ENCODE results near the gene LTF. TPM values are rescaled to one million over a fixed set of nuclear protein-coding genes. Genes with fewer than 3 reads are reported as not detected.
A peak's percentile ranks its signal among the peaks of the same experiment; 100 is the strongest.
"Not testable (repeated sequence)": the region's sequence is repeated elsewhere in the genome, so short reads cannot be mapped to it uniquely, and the experiment has no call there.

LTF gene
- polyA plus RNA-seq, 6 donors from 2014 or later, result 2.5 TPM; not detected in 5

GRCh38 chr3:46433841-46434240 lies 30.9 kb downstream of the LTF start:
- peaks cover 4 to 12% (median 12%) of the 10 kb centered on the region in 3 donors for H3K4me1 Mint-ChIP-seq
- DNase-seq (no peak), ATAC-seq (ENCODE audit: low read depth in 2 of 2) (no peak)
- peaks cover 9 to 23% of the 10 kb centered on the region in 2 donors for H3K36me3 Mint-ChIP-seq
- H3K4me3 Mint-ChIP-seq, result no peak overlapping the region
- no peak overlapping the region for H3K27ac Mint-ChIP-seq
- H3K27me3 Mint-ChIP-seq, result peaks cover 0 to 8% (median 0%) of the 10 kb centered on the region in 3 donors
- peaks cover 10 to 29% (median 20%) of the 10 kb centered on the region in 7 donors for H3K9me3 Mint-ChIP-seq

DNA sequence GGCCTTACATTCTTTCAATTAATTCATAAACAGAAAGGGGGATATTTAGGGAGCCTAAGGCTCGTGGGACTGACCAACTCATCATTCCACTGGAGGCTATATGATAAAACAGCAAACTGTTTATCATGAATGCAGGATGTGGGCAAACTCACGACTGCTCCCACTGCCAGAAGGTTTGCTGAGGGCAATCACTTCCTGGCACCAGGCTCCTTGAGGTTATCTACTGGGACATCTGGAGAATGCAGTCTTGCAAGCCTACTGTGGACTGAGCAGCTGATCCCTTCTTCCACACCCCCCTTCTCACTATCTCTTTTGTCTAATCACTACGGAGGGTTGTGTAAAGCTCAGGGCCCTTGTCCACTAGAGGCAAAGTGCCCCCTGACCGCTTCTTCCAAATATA lies 31.6 kb downstream of the LTF start:
- H3K27ac Mint-ChIP-seq; H3K4me3 Mint-ChIP-seq; H3K27me3 Mint-ChIP-seq; ATAC-seq (ENCODE audit: low read depth in 2 of 2); DNase-seq; H3K4me1 Mint-ChIP-seq: not testable (repeated sequence)
- Mint-ChIP-seq H3K9me3 (peaks cover 10 to 29% (median 20%) of the 10 kb centered on the region in 7 donors), H3K36me3 (peaks cover 9 to 23% of the 10 kb centered on the region in 2 donors)

GRCh38 chr3:46431905-46432304 lies 32.8 kb downstream of the LTF start:
- DNase-seq; ATAC-seq (ENCODE audit: low read depth in 2 of 2); H3K4me1 Mint-ChIP-seq; H3K27me3 Mint-ChIP-seq; H3K27ac Mint-ChIP-seq: not testable (repeated sequence)
- H3K9me3 Mint-ChIP-seq, result peaks cover 10 to 29% (median 20%) of the 10 kb centered on the region in 7 donors
- peaks cover 9 to 23% of the 10 kb centered on the region in 2 donors for H3K36me3 Mint-ChIP-seq
- H3K4me3 Mint-ChIP-seq, result peak overlapping the region in 1 of 8 donors; percentile 18

DNA sequence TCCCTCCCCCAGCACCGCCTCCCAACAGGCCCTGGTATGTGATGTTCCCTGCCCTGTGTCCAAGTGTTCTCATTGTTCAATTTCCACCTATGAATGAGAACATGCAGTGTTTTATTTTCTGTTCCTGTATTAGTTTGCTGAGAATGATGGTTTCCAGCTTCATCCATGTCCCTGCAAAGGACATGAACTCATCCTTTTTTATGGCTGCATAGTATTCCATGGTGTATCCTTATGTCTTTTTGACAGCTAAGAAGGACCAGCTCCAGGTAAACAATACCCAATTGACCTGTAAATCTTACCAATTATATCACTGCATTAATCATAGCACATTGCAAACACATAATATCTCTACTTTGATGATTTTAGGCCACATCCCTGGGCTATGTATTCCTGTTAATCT lies 33.8 kb downstream of the LTF start:
- H3K9me3 Mint-ChIP-seq, result peaks cover 10 to 29% (median 20%) of the 10 kb centered on the region in 7 donors
- H3K36me3 Mint-ChIP-seq, result peaks cover 9 to 23% of the 10 kb centered on the region in 2 donors
- not testable (repeated sequence) for ATAC-seq (ENCODE audit: low read depth in 2 of 2); H3K4me1 Mint-ChIP-seq; H3K4me3 Mint-ChIP-seq; DNase-seq; H3K27me3 Mint-ChIP-seq
- peak overlapping the region in 1 of 6 donors; percentile 45 for H3K27ac Mint-ChIP-seq

DNA sequence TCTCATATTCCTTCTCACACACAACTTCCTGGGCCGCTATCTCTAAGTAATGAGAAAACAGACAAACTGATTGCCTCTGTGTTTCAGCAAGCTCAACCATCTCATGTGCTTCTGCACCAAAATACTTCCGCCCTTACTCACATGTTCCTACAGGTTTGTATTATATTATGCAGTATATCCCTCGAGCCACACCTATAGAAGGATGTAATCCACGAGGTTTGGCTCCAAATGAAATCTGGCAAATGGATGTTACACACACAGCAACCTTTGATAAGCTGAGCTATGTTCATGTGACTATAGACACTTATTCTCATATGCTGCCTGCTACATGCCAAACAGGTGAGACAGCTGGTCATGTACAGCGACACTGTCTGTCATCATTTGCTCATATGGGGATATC lies 35.0 kb downstream of the LTF start:
- Mint-ChIP-seq H3K27ac (no peak overlapping the region), H3K27me3 (peaks cover 0 to 8% (median 0%) of the 10 kb centered on the region in 3 donors), H3K9me3 (peaks cover 10 to 29% (median 20%) of the 10 kb centered on the region in 7 donors), H3K4me1 (peaks cover 4 to 6% (median 5%) of the 10 kb centered on the region in 3 donors), H3K36me3 (peaks cover 9 to 23% of the 10 kb centered on the region in 2 donors), H3K4me3 (no peak overlapping the region)
- DNase-seq (no peak), ATAC-seq (ENCODE audit: low read depth in 2 of 2) (no peak)

DNA sequence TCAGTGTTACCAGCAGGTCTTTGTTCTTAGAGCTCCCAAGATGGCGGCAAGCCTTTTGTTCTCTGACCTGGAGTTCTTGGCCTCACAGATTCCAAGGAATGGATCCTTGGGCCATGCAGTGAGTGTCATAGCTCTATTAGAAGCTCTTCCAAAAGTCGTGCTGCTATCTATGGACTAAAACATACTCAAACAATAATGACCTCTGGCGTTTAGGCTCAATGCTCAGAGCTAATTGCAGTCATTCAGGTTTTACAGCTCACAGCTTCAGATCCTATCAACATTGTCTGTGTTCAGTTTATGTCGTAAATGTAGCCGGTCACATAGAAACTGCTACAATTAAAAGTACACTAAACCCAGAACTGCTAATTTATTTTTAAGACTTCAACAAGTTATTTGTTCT lies 35.5 kb downstream of the LTF start:
- H3K9me3 Mint-ChIP-seq, result peaks cover 10 to 29% (median 20%) of the 10 kb centered on the region in 7 donors
- H3K27ac Mint-ChIP-seq, result no peak overlapping the region
- peaks cover 0 to 8% (median 0%) of the 10 kb centered on the region in 3 donors for H3K27me3 Mint-ChIP-seq
- no peak for DNase-seq
- H3K4me1 Mint-ChIP-seq, result peaks cover 4 to 6% (median 5%) of the 10 kb centered on the region in 3 donors
- H3K4me3 Mint-ChIP-seq, result no peak overlapping the region
- H3K36me3 Mint-ChIP-seq, result peaks cover 9 to 23% of the 10 kb centered on the region in 2 donors
- ATAC-seq (ENCODE audit: low read depth in 2 of 2), result no peak

GRCh38 chr3:46427916-46428833 lies 36.5 kb downstream of the LTF start:
- peak overlapping the region in 1 of 6 donors; percentile 33 for H3K27ac Mint-ChIP-seq
- peaks cover 6 to 24% (median 17%) of the 10 kb centered on the region in 7 donors for H3K9me3 Mint-ChIP-seq
- peaks cover 9 to 17% of the 10 kb centered on the region in 2 donors for H3K36me3 Mint-ChIP-seq
- no peak overlapping the region for H3K4me3 Mint-ChIP-seq
- H3K4me1 Mint-ChIP-seq, result peaks cover 4 to 6% (median 5%) of the 10 kb centered on the region in 3 donors
- DNase-seq (no peak), ATAC-seq (ENCODE audit: low read depth in 2 of 2) (no peak)
- H3K27me3 Mint-ChIP-seq, result peaks cover 0 to 8% (median 0%) of the 10 kb centered on the region in 3 donors

DNA sequence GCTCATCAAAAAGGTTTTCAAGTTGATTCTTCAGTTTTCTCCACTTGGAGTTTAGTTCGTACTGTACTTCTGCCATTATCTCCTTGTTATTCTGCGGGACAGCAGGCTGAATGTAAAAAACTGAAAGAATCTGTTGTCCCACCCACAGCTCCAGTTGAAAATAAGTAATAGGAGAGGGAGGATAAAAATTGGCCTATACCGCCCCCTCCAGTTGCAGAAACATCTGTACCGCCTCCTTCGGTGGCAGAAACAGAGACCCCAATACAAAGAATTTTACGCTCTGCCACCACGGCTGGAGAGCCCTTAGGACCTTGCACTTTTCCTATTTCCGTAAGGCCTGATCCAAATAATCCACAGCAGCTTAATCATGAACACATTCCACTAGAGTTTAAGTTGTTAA lies 37.3 kb downstream of the LTF start:
- DNase-seq, H3K4me1 Mint-ChIP-seq: not testable (repeated sequence)
- peaks cover 4 to 10% of the 10 kb centered on the region in 2 donors for H3K36me3 Mint-ChIP-seq

DNA sequence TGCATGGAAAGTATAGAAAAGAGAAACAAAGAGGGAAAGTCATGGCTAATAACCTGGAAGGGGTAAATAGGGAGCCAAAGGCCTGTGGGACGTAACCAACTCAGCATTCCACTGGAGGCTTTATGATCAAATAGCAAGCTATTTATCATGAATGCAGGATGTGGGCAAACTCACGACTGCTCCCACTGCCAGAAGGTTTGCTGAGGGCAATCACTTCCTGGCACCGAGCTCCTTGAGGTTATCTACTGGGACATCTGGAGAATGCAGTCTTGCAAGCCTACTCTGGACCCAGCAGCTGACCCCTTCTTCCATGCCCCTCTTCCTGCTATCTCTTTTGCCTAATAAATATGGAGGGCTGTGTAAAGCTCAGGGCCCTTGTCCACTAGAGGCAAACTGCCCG lies 38.2 kb downstream of the LTF start:
- H3K4me1 Mint-ChIP-seq; H3K27me3 Mint-ChIP-seq; H3K36me3 Mint-ChIP-seq; H3K4me3 Mint-ChIP-seq; DNase-seq; ATAC-seq (ENCODE audit: low read depth in 2 of 2); H3K9me3 Mint-ChIP-seq; H3K27ac Mint-ChIP-seq: not testable (repeated sequence)

More for the DNA sequence above, 37.3 kb downstream of the LTF start:
- not testable (repeated sequence) for H3K27ac Mint-ChIP-seq; H3K4me3 Mint-ChIP-seq; ATAC-seq (ENCODE audit: low read depth in 2 of 2); H3K27me3 Mint-ChIP-seq
- peaks cover 3 to 19% (median 13%) of the 10 kb centered on the region in 7 donors for H3K9me3 Mint-ChIP-seq

DNA sequence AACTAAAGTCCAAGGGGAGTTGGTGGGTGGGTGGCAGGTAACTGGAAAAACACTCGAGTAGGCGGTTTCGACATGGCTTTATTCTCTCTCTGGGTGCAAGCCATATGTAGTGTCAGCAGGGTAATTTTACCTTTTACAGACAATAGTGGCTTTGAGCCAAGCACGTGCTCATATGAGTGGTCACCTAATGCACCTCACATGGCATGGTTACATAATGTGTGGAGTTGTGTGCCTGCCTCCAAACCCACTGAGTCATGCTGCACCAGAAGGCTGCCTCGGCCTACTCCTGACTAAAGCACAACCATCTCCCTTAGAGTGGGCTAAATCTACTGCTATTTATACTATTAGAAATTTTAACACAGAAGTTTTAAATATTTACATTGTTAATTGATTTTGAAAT lies 41.1 kb downstream of the LTF start:
- ATAC-seq (ENCODE audit: low read depth in 2 of 2) (no peak), DNase-seq (no peak)
- Mint-ChIP-seq H3K4me3 (no peak overlapping the region), H3K4me1 (no peaks in the 10 kb centered on the region), H3K9me3 (no peaks in the 10 kb centered on the region), H3K36me3 (no peaks in the 10 kb centered on the region), H3K27me3 (no peaks in the 10 kb centered on the region), H3K27ac (no peak overlapping the region)

DNA sequence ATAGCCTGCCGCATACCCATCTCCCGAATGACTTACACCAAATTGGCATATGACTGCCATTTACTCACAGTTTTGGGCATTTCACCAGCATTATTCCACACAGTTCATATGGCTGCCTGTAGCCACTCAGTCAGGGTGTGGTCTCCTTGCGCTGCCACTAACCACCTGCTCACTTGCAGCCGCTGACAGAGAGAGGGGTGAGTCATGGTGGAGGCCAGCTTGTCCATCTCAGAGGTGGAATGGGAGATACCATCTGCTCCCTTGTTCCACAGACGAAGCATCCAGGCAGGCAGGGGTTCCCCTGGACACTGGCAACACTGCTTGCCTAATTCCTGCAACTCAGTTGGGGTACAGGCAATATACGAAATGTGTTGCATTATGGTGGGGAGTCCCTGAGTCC lies 42.1 kb downstream of the LTF start:
- no peaks in the 10 kb centered on the region for H3K27me3 Mint-ChIP-seq
- ATAC-seq (ENCODE audit: low read depth in 2 of 2) (no peak), DNase-seq (no peak)
- H3K9me3 Mint-ChIP-seq, result no peaks in the 10 kb centered on the region
- H3K4me1 Mint-ChIP-seq, result no peaks in the 10 kb centered on the region
- no peak overlapping the region for H3K4me3 Mint-ChIP-seq
- H3K27ac Mint-ChIP-seq, result no peak overlapping the region
- no peaks in the 10 kb centered on the region for H3K36me3 Mint-ChIP-seq

GRCh38 chr3:46420931-46421330 lies 43.8 kb downstream of the LTF start:
- Mint-ChIP-seq H3K4me3 (no peak overlapping the region), H3K9me3 (no peaks in the 10 kb centered on the region), H3K4me1 (no peaks in the 10 kb centered on the region), H3K36me3 (no peaks in the 10 kb centered on the region), H3K27me3 (no peaks in the 10 kb centered on the region), H3K27ac (no peak overlapping the region)
- no peak for ATAC-seq (ENCODE audit: low read depth in 2 of 2)
- DNase-seq, result no peak

- DNase-seq (no peak), ATAC-seq (ENCODE audit: low read depth in 2 of 2) (no peak)
- Mint-ChIP-seq H3K27me3 (no peaks in the 10 kb centered on the region), H3K4me3 (no peak overlapping the region), H3K9me3 (no peaks in the 10 kb centered on the region), H3K36me3 (no peaks in the 10 kb centered on the region), H3K4me1 (no peaks in the 10 kb centered on the region), H3K27ac (no peak overlapping the region)
Measured at GRCh38 chr3:46419816-46420215, 44.9 kb downstream of the LTF start.

Data from naive B cell (primary cell).